Activated CD4-positive, alpha-beta T cell treated with anti-CD3 and anti-CD28 coated beads for 4 hours (primary cell): ENCODE results near the gene FAAH2.
A peak's percentile ranks its signal among the peaks of the same experiment; 100 is the strongest.
"Not testable (repeated sequence)": the region's sequence is repeated elsewhere in the genome, so short reads cannot be mapped to it uniquely, and the experiment has no call there.

ENCODE experiments used
- DNase-seq, 2 donors: peaks; one replicate each; pipeline ENCODE4 v3.0.0-alpha.2; 2020

FAAH2 gene, protein sequence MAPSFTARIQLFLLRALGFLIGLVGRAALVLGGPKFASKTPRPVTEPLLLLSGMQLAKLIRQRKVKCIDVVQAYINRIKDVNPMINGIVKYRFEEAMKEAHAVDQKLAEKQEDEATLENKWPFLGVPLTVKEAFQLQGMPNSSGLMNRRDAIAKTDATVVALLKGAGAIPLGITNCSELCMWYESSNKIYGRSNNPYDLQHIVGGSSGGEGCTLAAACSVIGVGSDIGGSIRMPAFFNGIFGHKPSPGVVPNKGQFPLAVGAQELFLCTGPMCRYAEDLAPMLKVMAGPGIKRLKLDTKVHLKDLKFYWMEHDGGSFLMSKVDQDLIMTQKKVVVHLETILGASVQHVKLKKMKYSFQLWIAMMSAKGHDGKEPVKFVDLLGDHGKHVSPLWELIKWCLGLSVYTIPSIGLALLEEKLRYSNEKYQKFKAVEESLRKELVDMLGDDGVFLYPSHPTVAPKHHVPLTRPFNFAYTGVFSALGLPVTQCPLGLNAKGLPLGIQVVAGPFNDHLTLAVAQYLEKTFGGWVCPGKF

DNA sequence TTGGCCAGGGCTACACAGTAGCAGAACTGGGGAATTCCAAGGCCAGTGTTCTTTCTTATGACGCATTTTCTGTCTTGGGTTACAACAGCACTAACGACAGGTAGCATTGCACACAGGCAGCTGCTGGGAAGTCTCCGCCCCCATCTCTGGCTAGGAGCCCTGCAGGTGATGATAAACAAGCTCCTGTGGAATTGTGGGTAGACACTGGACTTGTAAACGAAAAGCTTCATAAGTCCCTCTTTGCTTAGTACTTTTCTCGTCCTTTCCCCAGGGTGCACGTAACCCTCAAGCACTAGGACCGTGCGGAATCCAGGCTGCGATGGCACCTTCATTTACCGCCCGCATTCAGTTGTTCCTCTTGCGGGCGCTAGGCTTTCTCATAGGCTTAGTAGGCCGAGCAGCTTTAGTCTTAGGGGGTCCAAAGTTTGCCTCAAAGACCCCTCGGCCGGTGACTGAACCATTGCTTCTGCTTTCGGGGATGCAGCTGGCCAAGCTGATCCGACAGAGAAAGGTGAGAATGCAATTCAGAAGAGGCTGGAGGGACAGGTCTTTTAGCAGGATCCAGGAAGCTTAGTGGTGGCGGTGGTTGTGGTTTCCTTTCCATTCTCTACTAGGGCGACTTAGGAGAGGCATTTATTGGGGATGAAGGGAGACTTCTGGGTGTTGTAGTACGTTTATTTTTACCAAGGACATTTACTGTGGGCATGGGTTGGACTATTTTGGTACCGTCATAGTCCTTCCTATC is at the start of gene FAAH2:
Gene FAAH2 (plus strand): TSS at position 200 of the 745 bp plus-strand sequence. CDS start 120 bp downstream, at position 320.
- peak; percentile 67 for DNase-seq

DNA sequence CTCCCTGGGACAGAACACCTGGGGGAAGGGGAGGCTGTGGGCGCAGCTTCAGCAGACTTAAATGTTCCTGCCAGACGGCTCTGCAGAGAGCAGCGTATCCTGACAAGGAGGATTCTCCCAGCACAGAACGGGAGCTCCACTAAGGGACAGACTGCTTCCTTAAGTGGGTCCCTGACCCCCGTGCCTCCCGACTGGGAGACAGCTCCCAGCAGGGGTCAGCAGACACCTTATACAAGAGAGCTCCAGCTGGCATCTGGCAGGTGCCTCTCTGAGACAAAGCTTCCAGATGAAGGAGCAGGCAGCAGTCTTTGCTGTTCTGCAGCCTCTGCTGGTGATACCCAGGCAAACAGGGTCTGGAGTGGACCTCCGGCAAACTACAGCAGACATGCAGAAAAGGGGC is 44.5 kb upstream of the FAAH2 start:
- no peak for DNase-seq

DNA sequence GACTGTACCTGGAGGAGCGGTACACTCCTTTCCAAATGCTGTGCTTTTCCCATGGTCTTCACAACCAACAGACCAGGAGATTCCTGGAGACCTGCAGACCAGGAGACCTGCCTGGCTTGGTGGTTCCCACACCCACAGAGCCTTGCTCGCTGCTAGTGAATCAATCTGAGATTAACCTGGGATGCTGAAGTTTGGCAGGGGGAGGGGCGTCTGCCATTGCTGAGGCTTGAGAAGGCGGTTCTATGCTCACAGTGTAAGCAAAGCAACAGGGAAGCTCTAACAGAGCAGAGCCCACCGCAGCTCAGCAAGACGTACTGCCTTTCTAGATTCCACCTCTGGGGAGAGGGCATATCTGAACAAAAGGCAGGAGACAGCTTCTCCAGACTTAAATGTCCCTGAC is 34.5 kb upstream of the FAAH2 start:
- DNase-seq: no peak

DNA sequence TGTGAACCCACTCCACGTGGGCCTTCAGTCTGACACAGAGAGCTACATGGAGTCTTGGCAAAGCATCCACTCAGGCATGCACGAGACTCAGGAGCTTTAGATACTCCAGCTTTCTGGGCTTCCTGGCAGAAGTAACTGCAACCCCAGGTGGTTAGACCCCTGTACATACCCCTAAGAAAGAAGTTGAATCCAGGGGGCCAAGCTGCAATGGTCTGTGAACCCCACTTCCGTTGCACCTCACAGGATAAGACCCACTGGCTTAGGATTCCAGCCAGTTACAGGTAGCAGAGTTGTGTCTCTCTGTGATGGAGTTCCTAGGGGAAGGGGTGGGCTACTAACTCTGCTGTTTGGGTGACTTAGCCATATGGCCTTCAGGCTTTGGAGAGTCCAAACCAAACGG is 21.4 kb upstream of the FAAH2 start:
- DNase-seq: no peak

DNA sequence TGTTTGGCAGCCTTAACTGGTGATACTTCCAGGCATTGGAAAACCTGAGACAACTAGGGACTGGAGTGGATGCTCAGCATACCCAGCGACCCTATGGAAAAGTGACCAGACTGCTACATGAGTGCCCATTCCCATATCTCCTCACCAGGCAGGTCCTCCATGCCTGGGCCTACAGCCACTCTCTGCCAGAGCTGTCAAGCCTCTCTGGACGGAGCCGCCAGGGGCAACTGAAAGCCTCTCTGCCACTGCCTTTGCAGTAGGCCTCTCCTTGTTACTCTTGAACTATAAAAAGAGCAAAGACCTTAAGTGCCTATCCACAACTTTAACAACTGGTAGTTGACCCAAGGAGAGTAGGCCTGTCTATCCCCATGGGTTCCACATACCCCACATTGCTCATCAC is 20.2 kb upstream of the FAAH2 start:
- no peak for DNase-seq

DNA sequence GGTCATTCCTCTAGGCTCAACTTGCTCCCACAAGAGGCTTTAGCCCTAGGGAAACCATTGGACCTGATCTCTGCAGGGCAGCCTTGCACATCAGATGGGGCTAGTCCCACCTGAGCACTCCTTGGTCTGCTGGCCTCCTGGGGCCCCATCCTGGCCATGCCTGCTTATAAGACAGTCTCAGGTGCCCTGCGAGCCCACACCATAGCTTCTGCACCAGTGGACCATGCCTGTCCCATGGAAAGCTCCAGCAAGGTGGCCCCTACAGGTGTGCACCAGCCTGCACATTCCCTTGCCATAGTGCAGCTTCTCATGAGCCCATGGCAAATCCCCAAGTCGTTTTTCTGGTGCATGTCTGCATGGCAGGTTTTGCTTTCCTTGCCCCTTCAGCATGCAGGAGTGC is 19.6 kb upstream of the FAAH2 start:
- no peak for DNase-seq

DNA sequence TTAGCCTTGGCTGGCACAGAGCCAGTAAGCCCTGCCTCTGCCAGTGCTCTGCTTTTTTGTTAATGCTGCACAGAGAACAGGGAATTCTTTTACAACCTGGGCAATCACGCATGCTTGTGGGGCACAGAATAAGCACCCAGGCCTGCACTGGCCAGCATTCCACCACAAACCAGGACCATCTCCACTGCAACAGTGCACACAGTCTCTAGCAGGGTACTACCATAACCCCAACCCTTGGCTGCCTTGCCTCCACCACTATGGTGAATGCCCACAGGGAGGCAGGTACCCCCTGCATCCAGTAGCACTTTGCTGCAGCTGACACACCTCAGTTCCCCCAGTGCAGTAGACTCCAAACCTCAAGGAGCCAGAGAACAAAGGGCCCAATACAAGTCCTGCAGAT is 19.2 kb upstream of the FAAH2 start:
- DNase-seq: no peak

DNA sequence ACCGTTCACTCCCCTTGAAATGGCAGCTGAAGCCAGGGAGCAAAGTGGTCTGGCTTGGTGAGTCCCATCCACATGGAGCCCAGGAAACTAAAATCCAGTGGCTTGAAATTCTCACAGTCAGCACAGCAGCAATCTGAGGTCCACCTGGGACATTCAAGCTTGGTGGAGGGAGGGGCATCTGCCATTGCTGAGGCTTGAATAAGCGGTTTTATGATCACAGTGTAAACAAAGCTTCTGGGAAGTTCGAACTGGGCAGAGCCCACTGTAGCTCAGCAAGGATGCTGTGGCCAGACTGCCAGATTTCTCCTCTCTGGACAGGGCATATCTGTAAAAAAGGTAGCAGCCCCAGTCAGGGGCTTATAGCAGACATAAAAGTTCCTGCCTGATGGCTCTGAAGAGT is 15.5 kb upstream of the FAAH2 start:
- no peak for DNase-seq

DNA sequence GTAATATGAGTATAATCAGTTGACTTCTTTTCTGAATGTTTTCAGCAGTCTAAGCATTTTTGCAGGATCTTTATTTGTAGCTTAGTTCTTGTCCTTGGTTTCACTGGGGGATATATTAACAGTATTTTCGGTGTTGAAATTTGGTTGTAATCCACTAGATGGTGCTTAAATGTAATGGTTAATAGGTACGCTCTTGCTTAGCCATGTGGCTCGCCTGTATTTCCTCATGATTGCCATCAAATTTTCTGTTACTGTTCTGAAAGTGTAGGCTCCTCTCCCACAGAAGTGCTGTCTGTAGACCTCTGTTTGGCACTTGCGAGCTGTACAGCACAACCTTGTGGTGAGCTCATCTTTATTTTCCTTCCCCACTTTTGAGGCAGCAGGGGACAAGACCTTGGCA is 3.9 kb upstream of the FAAH2 start:
- DNase-seq: peak in 1 of 2 donors; percentile 11

DNA sequence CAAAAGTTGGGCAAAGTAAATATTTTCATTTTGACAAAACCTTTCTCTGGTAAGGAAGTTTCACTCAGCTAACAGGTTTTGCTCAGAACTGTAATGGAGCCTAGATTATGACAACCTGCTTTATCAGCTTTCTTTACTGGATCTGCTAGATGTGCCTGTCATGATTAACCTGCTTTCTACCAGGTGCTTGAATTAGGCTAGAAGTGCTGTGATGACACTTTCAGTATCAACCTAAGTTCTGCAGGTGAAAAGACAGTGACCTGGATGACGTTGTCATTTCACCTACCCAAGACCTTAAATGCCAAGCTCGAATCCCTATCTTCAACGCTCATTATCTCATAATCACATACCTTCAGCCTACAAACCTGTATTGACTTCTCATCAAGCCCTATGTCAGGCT is 1.5 kb upstream of the FAAH2 start:
- no peak for DNase-seq

DNA sequence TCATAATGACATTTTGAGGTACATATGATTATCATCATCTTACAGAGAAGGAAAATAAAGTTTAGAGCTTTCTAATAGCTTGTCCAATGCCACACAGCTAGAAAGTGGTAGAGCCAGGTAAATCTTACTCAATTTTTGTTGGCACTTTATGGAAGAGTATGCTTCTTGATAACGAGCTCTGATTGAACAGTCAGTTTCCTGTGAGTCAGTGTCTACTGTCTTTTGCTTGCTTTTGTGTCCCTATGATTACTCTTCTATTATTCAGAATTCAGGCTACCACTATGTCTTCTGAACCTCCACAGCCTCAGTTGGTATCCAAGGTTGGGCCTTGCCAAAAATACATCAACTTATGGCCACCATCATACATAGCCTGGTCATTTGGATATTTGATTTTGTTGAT is 2.6 kb downstream of the FAAH2 start:
- DNase-seq: no peak

DNA sequence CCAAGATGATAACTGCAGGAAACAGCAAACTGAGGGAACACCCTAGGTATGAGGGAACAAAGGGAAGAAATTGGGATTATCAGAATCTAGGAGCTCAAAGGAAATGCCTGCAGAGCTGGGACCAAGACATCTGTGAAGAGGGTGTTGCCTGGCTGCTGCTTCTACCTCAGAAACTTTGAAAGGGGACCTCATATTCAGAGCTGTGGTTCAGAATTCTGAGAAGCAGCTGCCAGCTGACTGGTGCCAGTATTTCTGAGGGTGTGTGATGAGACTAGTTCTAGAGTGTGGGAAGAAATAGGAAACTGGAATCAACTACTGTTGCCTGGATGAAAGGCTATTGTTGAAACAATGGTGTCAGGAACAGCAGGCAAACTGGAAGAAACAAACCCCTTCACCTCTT is 8.5 kb downstream of the FAAH2 start:
- DNase-seq: no peak

DNA sequence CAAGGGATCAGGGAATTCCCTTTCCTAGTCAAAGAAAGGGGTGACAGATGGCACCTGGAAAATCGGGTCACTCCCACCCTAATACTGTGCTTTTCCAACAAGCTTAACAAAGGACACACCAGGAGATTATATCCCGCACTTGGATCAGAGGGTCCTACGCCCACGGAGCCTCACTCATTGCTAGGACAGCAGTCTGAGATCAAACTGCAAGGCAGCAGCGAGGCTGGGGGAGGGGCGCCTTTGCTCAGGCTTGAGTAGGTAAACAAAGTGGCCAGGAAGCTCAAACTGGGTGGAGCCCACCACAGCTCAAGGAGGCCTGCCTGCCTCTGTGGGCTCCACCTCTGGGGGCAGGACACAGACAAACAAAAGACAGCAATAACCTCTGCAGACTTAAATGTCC is 9.2 kb downstream of the FAAH2 start:
- DNase-seq: not testable (repeated sequence)

DNA sequence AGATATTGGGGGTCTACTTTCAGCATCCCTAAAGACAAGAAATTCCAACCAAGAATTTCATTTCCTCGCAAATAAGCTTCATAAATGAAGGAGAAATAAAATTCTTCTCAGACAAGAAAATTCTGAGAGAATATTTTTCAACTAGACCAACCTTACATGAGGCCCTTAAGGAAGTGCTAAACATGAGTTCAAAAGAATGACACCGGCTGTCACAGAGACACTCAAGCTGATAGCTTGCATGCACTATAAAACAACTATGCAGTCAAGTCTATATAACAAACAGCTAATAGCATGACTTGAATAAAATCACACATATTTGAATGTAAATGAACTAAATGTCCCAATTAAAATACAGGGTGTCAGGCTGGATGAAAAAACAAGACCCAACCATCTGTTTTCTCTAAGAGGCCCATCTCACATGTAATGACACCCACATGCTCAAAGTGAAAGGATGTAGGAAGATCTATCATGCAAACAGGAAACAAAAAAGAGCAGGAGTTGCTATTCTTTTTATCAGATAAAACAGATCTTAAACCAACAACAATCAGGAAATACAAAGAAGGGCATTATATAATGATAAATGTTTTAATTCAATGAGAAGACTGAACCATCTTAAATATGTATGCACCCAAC is 27.2 kb downstream of the FAAH2 start:
- no peak for DNase-seq

DNA sequence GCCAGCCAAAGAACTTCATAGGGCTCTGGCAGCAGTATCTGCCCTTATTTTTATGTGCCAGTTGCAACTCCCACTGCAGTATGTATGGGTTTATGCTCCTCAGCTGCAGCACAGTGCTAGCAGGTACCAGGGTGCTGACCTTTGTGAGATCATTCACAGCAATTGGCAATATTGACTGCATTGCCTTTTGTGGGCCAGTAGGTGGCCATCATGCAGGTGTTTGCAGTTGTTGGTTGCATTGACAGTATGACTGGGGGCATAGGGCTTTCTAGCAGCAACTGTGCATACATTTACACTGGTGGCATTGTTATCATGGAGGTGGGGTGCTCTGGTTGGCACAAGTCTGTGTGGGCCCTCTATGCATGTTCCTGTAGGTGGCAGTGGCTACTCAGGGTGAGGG is 42.5 kb downstream of the FAAH2 start:
- DNase-seq: no peak

DNA sequence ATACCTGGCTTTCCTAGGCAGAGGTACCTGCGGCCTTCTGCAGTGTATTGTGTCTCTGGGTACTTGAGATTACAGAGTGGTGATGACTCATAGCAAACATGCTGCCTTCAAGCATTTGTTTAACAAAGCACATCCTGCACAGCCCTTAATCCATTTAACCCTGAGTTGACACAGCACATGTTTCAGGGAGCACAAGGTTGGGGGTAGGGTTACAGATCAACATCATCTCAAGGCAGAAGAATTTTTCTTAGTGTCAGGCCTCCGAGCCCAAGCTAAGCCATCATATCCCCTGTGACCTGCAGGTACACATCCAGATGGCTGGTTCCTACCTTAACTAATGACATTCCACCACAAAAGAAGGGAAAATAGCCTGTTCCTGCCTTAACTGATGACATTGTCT is 49.3 kb downstream of the FAAH2 start:
- not testable (repeated sequence) for DNase-seq

DNA sequence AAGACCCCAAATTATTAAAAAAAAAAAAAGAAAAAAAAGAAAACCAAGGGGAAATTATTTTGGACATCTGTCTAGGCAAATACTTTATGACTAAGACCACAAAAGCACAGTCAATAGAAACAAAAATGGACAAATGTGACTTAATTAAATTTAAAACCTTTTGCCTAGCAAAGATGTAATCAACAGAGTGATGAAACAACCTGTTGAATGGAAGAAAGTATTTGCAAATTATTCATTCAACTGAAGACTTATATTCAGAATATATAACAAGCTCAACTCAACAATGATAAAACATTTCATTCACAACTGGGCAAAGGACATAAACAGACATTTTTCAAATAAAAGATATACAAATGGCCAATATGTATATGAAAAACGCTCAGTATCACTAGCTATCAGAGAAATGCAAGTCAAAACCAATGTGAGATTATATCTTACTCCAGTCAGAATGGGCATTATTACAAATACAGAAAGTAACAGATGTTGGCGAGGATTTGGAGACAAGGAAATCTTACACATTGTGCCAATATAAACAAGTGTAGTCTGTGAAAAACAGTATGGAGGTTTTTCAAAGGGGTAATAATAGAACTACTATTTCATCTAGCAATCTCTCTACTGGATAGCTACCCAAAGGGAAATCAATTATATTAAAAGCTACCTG is 67.1 kb downstream of the FAAH2 start:
- DNase-seq: no peak

DNA sequence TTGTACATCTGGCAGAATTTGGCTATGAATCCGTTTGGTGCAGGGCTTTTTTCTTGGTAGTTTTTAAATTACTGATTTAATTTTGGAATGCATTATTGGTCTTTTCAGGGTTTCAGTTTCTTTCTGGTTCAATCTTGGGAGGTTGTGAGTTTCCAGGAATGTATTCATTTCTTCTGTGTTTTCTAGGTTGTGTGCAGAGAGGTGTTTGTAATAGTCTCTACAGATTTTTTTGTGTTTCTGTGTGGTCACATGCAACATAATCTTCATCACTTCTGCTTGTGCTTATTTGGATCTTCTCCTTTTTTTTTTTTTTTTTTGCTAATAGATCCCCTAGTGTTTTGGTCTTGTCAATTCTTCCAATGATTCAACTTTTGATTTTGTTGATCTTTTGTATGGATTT is 77.6 kb downstream of the FAAH2 start:
- no peak for DNase-seq

DNA sequence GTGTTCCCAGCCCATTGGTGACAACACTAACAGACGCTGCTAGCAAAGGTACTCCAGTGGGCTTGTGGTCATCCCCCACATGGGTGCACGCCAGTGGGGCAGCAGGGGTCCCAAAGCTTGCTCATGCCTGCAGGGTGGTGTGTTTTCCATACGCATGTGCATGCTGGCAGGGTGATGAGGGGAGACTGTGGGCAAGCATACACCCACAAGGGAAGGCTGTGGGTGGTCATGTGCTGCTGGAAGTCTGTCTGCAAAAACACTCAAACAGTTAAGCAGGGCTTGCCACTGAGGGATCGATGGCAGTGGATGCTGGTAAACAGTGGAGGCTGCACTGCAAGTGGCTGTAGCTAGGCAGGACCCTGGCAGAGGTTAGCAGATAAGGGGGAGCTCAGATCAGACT is 79.9 kb downstream of the FAAH2 start:
- DNase-seq: no peak

DNA sequence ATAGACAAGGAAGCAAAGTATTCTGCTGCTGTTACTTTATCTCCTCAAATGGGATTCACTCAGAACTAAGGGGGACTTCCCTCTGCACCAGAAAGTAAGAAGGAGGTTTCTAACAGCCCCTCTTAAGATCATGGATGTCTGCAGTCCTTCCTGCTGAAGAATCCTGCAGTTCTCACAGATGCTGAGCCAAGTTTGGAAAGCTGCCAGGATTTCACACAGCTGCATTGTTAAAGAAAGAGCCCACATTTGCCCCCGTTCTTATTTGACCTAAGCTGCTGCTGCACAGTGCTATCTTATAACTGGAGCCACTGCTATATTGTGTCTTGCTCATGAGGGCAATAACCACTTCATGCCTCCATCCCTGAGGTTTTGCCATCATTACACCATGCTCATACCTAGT is 81.1 kb downstream of the FAAH2 start:
- DNase-seq: no peak

DNA sequence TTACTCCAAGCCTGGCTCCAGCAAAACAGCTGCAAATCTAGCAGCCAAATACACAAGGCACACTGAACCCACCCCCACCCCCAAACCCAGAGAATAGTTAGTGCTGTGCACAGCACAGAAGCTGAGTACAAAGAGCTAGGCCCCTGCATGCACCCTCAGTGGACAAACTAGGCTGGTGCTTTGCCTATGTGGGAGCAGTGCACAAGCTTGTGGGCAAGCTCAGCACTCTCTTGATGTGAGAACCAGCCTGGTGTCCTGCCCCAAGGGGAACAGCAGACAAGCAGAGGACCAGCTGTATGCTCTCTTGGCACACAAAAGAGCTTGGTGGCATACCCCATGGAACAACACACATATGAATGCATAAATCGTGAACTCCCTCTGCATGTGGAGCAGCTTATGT is 81.7 kb downstream of the FAAH2 start:
- no peak for DNase-seq

DNA sequence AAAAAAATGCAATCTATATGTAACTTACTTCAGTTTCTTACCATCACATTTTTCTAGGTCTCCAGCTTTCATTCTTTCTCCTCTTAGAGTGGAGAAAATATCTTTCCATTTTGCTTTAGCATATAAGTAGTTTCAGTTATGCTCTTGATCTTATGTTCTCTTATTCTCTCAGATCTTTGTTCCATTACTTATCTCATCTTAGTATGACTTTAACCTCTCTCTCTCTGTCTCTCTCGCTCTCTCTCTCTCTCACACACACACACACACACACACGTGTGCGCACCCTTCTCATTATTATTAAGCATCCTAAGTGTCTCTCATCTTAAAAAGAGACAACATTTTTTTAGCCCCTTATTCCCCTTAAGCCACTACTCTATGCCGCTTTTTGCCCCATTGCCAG is 92.8 kb downstream of the FAAH2 start:
- DNase-seq: no peak
